ENCODE measurements around the gene CHRDL1.

GRCh38 chrX:110671068-110671803, 124.4 kb downstream of the CHRDL1 start:
- TF ChIP-seq GATA2 (IDR thresholded peaks at IDR 0.05; ENCODE audit: low read depth, low read length), result no peak
- no peak for TF ChIP-seq GATA3 (IDR thresholded peaks at IDR 0.05; ENCODE audit: low read depth, low read length)
